Activated CD4-positive, alpha-beta T cell treated with anti-CD3 and anti-CD28 coated beads, Interleukin-2, amount 10 ng/mL, durations not matched to agents 7 days and 5 days (primary cell): ENCODE data around the gene NRN1L. TPM values are rescaled to one million over a fixed set of nuclear protein-coding genes. Genes with fewer than 3 reads are reported as not detected.
"Not testable (repeated sequence)": the region's sequence is repeated elsewhere in the genome, so short reads cannot be mapped to it uniquely, and the experiment has no call there.

Source experiments
- CTCF ChIA-PET: fragments of 350-600 bp; sonication (Branson Sonifier 250); formaldehyde crosslinking; loops from one replicate; lab custom pipeline; 2021; ENCODE audit warnings: antibody characterized with exemption; lab: Charles Lee
- POLR2A ChIA-PET: fragments of 350-600 bp; sonication (Branson Sonifier 250); formaldehyde crosslinking; loops from one replicate; lab custom pipeline; 2021; ENCODE audit warnings: antibody characterized with exemption; lab: Charles Lee
- DNase-seq: peaks from one replicate; pipeline ENCODE4 v3.0.0-alpha.2; 2020
- H3K27ac Mint-ChIP-seq: one replicate; pipeline ENCODE4 v1.8.0; 2021; ENCODE audit warnings: mild to moderate bottlenecking, moderate library complexity, mixed read lengths
- H3K27me3 Mint-ChIP-seq: one replicate; pipeline ENCODE4 v1.8.0; 2021; ENCODE audit warnings: mixed read lengths
- H3K36me3 Mint-ChIP-seq: one replicate; pipeline ENCODE4 v1.8.0; 2021; ENCODE audit warnings: low read depth, mixed read lengths
- H3K4me1 Mint-ChIP-seq: one replicate; pipeline ENCODE4 v1.8.0; 2021; ENCODE audit warnings: mixed read lengths
- H3K4me3 Mint-ChIP-seq: one replicate; pipeline ENCODE4 v1.8.0; 2021; ENCODE audit warnings: mild to moderate bottlenecking, moderate library complexity, mixed read lengths
- H3K9me3 Mint-ChIP-seq: one replicate; pipeline ENCODE4 v1.8.0; 2021; ENCODE audit warnings: mixed read lengths
- total RNA-seq, 2 experiments: library from RNA; stranded (reverse); gene quantifications; one replicate each; pipeline ENCODE4 v1.2.3, GENCODE V29; 2021

NRN1L gene
- total RNA-seq, 2 experiments from 2014 or later = 1.5 to 2.5 TPM

GRCh38 chr16:67864044-67864443, 20.6 kb upstream of the NRN1L start:
- not testable (repeated sequence) for H3K9me3 Mint-ChIP-seq, H3K4me3 Mint-ChIP-seq, H3K4me1 Mint-ChIP-seq, H3K27ac Mint-ChIP-seq, DNase-seq, H3K27me3 Mint-ChIP-seq
- CTCF ChIA-PET = interaction anchor here (0.6 to 3.3 kb wide), 2 partner anchors 43 to 48 kb away, joined by 3 to 18 read pairs; no protein-coding TSS in a partner anchor
- POLR2A ChIA-PET = interaction anchor here (0.6 kb wide), 1 partner anchor 14 kb away, joined by 3 read pairs; no protein-coding TSS in a partner anchor
- peaks cover 15% of the 10 kb centered on the region for H3K36me3 Mint-ChIP-seq

- ChIA-PET POLR2A (interaction anchor here (0.6 kb wide), 1 partner anchor 29 kb away, joined by 3 read pairs; no protein-coding TSS in a partner anchor), CTCF (interaction anchor here (0.6 to 1.1 kb wide), 2 partner anchors 44 to 343 kb away, joined by 3 to 4 read pairs; no protein-coding TSS in a partner anchor)
- DNase-seq = no peak
- no peaks in the 10 kb centered on the region for H3K27me3 Mint-ChIP-seq
- H3K9me3 Mint-ChIP-seq = no peaks in the 10 kb centered on the region
- H3K4me1 Mint-ChIP-seq = peaks cover 5% of the 10 kb centered on the region
- H3K4me3 Mint-ChIP-seq = no peak overlapping the region
- no peak overlapping the region for H3K27ac Mint-ChIP-seq
- H3K36me3 Mint-ChIP-seq = peaks cover 15% of the 10 kb centered on the region
These were observed 20.1 kb upstream of the NRN1L start for GRCh38 chr16:67864594-67864993.

- POLR2A ChIA-PET = no interaction called here
- CTCF ChIA-PET = interaction anchor here (0.6 to 5.2 kb wide), 11 partner anchors 10 to 388 kb away, joined by 3 to 24 read pairs (median 4); partner anchors contain the start of gene PARD6A
- Mint-ChIP-seq H3K27ac (no peak overlapping the region), H3K36me3 (peaks cover 15% of the 10 kb centered on the region), H3K4me3 (no peak overlapping the region), H3K4me1 (peaks cover 5% of the 10 kb centered on the region), H3K9me3 (no peaks in the 10 kb centered on the region), H3K27me3 (no peaks in the 10 kb centered on the region)
- peak; percentile 36 for DNase-seq
These were observed 19.4 kb upstream of the NRN1L start for GRCh38 chr16:67865318-67865717.

DNA sequence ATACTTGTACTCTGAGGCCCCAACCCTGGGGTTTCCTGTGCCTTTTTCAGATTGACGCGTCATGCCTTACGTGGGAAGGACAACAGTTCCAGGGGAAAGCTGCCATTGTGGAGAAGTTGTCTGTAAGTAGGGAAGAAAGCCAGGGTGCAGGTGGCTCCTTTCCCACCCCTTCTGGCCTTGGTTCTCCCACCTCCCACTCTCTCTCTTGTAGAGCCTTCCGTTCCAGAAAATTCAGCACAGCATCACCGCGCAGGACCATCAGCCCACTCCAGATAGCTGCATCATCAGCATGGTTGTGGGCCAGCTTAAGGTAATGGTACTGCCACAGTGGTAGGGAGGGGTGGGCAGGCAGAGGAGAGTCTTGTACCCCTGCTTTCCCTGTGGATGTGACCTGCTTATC, 16.4 kb upstream of the NRN1L start:
- H3K27me3 Mint-ChIP-seq = no peaks in the 10 kb centered on the region
- no peaks in the 10 kb centered on the region for H3K9me3 Mint-ChIP-seq
- DNase-seq = no peak
- H3K4me1 Mint-ChIP-seq = peaks cover 6% of the 10 kb centered on the region
- ChIA-PET CTCF (interaction anchor here (0.8 to 5.2 kb wide), 3 partner anchors 15 to 306 kb away, joined by 3 to 24 read pairs (median 4); partner anchors contain the start of gene CTCF), POLR2A (interaction anchor here (0.6 kb wide), 1 partner anchor 13 kb away, joined by 3 read pairs; no protein-coding TSS in a partner anchor)
- H3K4me3 Mint-ChIP-seq = no peak overlapping the region
- no peak overlapping the region for H3K27ac Mint-ChIP-seq
- peaks cover 19% of the 10 kb centered on the region for H3K36me3 Mint-ChIP-seq

DNA sequence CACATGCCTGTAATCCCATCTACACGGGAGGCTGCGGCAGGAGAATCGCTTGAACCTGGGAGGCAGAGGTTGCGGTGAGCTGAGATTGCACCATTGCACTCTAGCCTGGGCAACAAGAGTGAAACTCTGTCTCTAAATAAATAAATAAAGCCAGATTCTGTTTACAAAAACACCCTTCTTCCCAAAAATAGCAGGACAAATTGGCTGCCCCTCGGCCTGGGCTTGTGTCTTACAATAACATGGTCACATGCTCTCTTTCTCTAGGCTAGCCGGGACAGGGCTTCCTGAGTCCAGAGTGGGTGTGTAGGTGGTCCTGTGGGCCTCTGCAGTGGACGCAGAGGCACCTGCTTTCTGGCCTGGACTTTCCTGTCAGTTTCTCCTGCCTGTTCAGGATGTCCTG, 15.0 kb upstream of the NRN1L start:
- POLR2A ChIA-PET = no interaction called here
- Mint-ChIP-seq H3K27me3 (no peaks in the 10 kb centered on the region), H3K4me3 (no peak overlapping the region), H3K9me3 (no peaks in the 10 kb centered on the region), H3K36me3 (peaks cover 17% of the 10 kb centered on the region), H3K4me1 (peaks cover 16% of the 10 kb centered on the region), H3K27ac (no peak overlapping the region)
- no peak for DNase-seq
- CTCF ChIA-PET = interaction anchor here (1.0 to 5.2 kb wide), 3 partner anchors 15 to 308 kb away, joined by 3 to 24 read pairs (median 3); partner anchors contain the start of gene CTCF

GRCh38 chr16:67871256-67871655, 13.4 kb upstream of the NRN1L start:
- ChIA-PET CTCF (interaction anchor here (0.8 to 1.9 kb wide), 6 partner anchors 9 to 350 kb away, joined by 3 to 9 read pairs (median 4); no protein-coding TSS in a partner anchor), POLR2A (interaction anchor here (0.5 kb wide), 1 partner anchor 182 kb away, joined by 4 read pairs; no protein-coding TSS in a partner anchor)
- no peak for DNase-seq
- no peak overlapping the region for H3K27ac Mint-ChIP-seq
- no peak overlapping the region for H3K4me3 Mint-ChIP-seq
- H3K9me3 Mint-ChIP-seq = no peaks in the 10 kb centered on the region
- no peaks in the 10 kb centered on the region for H3K27me3 Mint-ChIP-seq
- peaks cover 29% of the 10 kb centered on the region for H3K4me1 Mint-ChIP-seq
- peaks cover 14% of the 10 kb centered on the region for H3K36me3 Mint-ChIP-seq

- Mint-ChIP-seq H3K36me3 (peaks cover 20% of the 10 kb centered on the region), H3K9me3 (no peaks in the 10 kb centered on the region), H3K4me3 (peak overlapping the region; percentile 93), H3K27me3 (no peaks in the 10 kb centered on the region), H3K4me1 (peaks cover 29% of the 10 kb centered on the region), H3K27ac (peak overlapping the region; percentile 94)
- POLR2A ChIA-PET = no interaction called here
- DNase-seq = no peak
- CTCF ChIA-PET = interaction anchor here (0.8 to 1.9 kb wide), 5 partner anchors 10 to 350 kb away, joined by 3 to 9 read pairs (median 3); no protein-coding TSS in a partner anchor
These were observed 12.5 kb upstream of the NRN1L start for GRCh38 chr16:67872131-67872630.

GRCh38 chr16:67872631-67873434, 11.9 kb upstream of the NRN1L start, which contains the start of gene EDC4:
EDC4 (plus strand) TSS chr16:67873052; CDS start chr16:67873262, 210 bp downstream.
- Mint-ChIP-seq H3K27ac (peak within 1 kb of the TSS; percentile 94), H3K36me3 (peaks cover 25% of the 10 kb centered on the region), H3K9me3 (no peaks in the 10 kb centered on the region), H3K27me3 (no peaks in the 10 kb centered on the region), H3K4me1 (peaks cover 29% of the 10 kb centered on the region), H3K4me3 (peak within 1 kb of the TSS; percentile 93)
- ChIA-PET CTCF (interaction anchor here (0.7 to 1.6 kb wide), 4 partner anchors 11 to 168 kb away, joined by 3 to 4 read pairs (median 4); no protein-coding TSS in a partner anchor), POLR2A (no interaction called here)
- peak; percentile 88 for DNase-seq

GRCh38 chr16:67873435-67874370, 11.0 kb upstream of the NRN1L start:
- ChIA-PET CTCF (interaction anchor here (0.7 to 1.9 kb wide), 6 partner anchors 10 to 167 kb away, joined by 3 to 10 read pairs (median 4); no protein-coding TSS in a partner anchor), POLR2A (no interaction called here)
- Mint-ChIP-seq H3K4me1 (peaks cover 29% of the 10 kb centered on the region), H3K36me3 (peaks cover 29% of the 10 kb centered on the region), H3K9me3 (no peaks in the 10 kb centered on the region), H3K27ac (peak overlapping the region; percentile 94), H3K4me3 (peak overlapping the region; percentile 93), H3K27me3 (no peaks in the 10 kb centered on the region)
- DNase-seq = no peak

- POLR2A ChIA-PET = no interaction called here
- H3K4me1 Mint-ChIP-seq = peaks cover 29% of the 10 kb centered on the region
- H3K27me3 Mint-ChIP-seq = no peaks in the 10 kb centered on the region
- H3K9me3 Mint-ChIP-seq = no peaks in the 10 kb centered on the region
- H3K27ac Mint-ChIP-seq = peak overlapping the region; percentile 10
- CTCF ChIA-PET = interaction anchor here (0.8 to 1.9 kb wide), 4 partner anchors 9 to 166 kb away, joined by 3 to 10 read pairs (median 4); no protein-coding TSS in a partner anchor
- H3K36me3 Mint-ChIP-seq = peaks cover 35% of the 10 kb centered on the region
- peak overlapping the region; percentile 93 for H3K4me3 Mint-ChIP-seq
- DNase-seq = no peak
These were observed 10.3 kb upstream of the NRN1L start for GRCh38 chr16:67874372-67874771.

DNA sequence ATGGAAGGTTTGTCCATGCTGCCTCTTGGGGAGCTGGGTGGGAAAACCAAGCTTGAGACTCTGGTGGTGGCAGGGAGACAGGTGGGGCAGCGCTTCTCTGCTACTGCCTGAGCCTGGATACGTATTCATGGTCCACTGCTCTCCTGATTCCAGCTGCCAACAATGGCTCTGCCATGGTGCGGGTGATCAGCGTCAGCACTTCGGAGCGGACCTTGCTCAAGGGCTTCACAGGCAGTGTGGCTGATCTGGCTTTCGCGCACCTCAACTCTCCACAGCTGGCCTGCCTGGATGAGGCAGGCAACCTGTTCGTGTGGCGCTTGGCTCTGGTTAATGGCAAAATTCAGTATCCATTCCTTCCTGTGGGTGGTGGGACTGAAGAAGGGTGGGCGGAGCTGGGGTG, 7.6 kb upstream of the NRN1L start:
- ChIA-PET CTCF (interaction anchor here (1.2 to 4.7 kb wide), 3 partner anchors 15 to 356 kb away, joined by 3 to 18 read pairs (median 3); partner anchors contain the start of gene PSKH1), POLR2A (no interaction called here)
- Mint-ChIP-seq H3K4me3 (no peak overlapping the region), H3K27me3 (no peaks in the 10 kb centered on the region), H3K9me3 (no peaks in the 10 kb centered on the region), H3K27ac (no peak overlapping the region), H3K36me3 (peaks cover 37% of the 10 kb centered on the region), H3K4me1 (peaks cover 29% of the 10 kb centered on the region)
- no peak for DNase-seq
